Osteocyte (in vitro differentiated cells): ENCODE measurements around the gene DENND5B. TPM values are rescaled to one million over a fixed set of nuclear protein-coding genes. Genes with fewer than 3 reads are reported as not detected.
A peak's percentile ranks its signal among the peaks of the same experiment; 100 is the strongest.
"Not testable (repeated sequence)": the region's sequence is repeated elsewhere in the genome, so short reads cannot be mapped to it uniquely, and the experiment has no call there.

ENCODE experiments used
- DNase-seq: peaks from one replicate; pipeline ENCODE4 v3.0.0; 2021; ENCODE audit warnings: mixed read lengths; ENCODE audit not compliant: unreplicated experiment; ENCODE audit errors: extremely low spot score
- H3K27ac Mint-ChIP-seq: one replicate; pipeline ENCODE4 v1.8.0; 2021; ENCODE audit warnings: mild to moderate bottlenecking, mixed read lengths; ENCODE audit not compliant: unreplicated experiment
- H3K27me3 Mint-ChIP-seq: one replicate; pipeline ENCODE4 v1.8.0; 2021; ENCODE audit warnings: mixed read lengths; ENCODE audit not compliant: unreplicated experiment
- H3K36me3 Mint-ChIP-seq: one replicate; pipeline ENCODE4 v1.8.0; 2021; ENCODE audit warnings: mixed read lengths; ENCODE audit not compliant: unreplicated experiment
- H3K4me1 Mint-ChIP-seq: one replicate; pipeline ENCODE4 v1.8.0; 2021; ENCODE audit warnings: mixed read lengths; ENCODE audit not compliant: unreplicated experiment
- H3K4me3 Mint-ChIP-seq: one replicate; pipeline ENCODE4 v1.8.0; 2021; ENCODE audit warnings: mild to moderate bottlenecking, moderate library complexity, mixed read lengths; ENCODE audit not compliant: unreplicated experiment
- H3K9me3 Mint-ChIP-seq: one replicate; pipeline ENCODE4 v1.8.0; 2021; ENCODE audit warnings: mixed read lengths; ENCODE audit not compliant: unreplicated experiment
- CTCF ChIP-seq: fragments of 200-600 bp; sonication (generic); IDR thresholded peaks from 2 replicates; pipeline ENCODE4 v1.5.0; 2021; ENCODE audit warnings: antibody characterized with exemption, mild to moderate bottlenecking, moderate library complexity
- total RNA-seq: library from RNA; stranded (reverse); gene quantifications from 2 replicates; pipeline ENCODE4 v1.2.1, GENCODE V29; 2021

DENND5B gene
- total RNA-seq, 1 donor from 2014 or later = 17.8 TPM

GRCh38 chr12:31504625-31505222 is 86.2 kb downstream of the DENND5B start:
- H3K27ac Mint-ChIP-seq = no peak overlapping the region
- peaks cover 27% of the 10 kb centered on the region for H3K4me1 Mint-ChIP-seq
- H3K27me3 Mint-ChIP-seq = no peaks in the 10 kb centered on the region

GRCh38 chr12:31501014-31501413 is 89.9 kb downstream of the DENND5B start:
- peaks cover 24% of the 10 kb centered on the region for H3K4me1 Mint-ChIP-seq
- not testable (repeated sequence) for H3K4me3 Mint-ChIP-seq, H3K27ac Mint-ChIP-seq, H3K9me3 Mint-ChIP-seq, H3K27me3 Mint-ChIP-seq, H3K36me3 Mint-ChIP-seq, DNase-seq

More at GRCh38 chr12:31504625-31505222, 86.2 kb downstream of the DENND5B start:
- Mint-ChIP-seq H3K4me3 (no peak overlapping the region), H3K36me3 (no peaks in the 10 kb centered on the region), H3K9me3 (peaks cover 6% of the 10 kb centered on the region)
- TF ChIP-seq CTCF = no peak
- DNase-seq = no peak

GRCh38 chr12:31499567-31499966 is 91.4 kb downstream of the DENND5B start:
- DNase-seq = no peak
- no peaks in the 10 kb centered on the region for H3K27me3 Mint-ChIP-seq
- H3K9me3 Mint-ChIP-seq = peaks cover 2% of the 10 kb centered on the region
- H3K4me3 Mint-ChIP-seq = no peak overlapping the region
- TF ChIP-seq CTCF = no peak
- H3K36me3 Mint-ChIP-seq = peaks cover 4% of the 10 kb centered on the region
- peaks cover 30% of the 10 kb centered on the region for H3K4me1 Mint-ChIP-seq
- H3K27ac Mint-ChIP-seq = no peak overlapping the region

GRCh38 chr12:31498424-31498823 is 92.5 kb downstream of the DENND5B start:
- peak overlapping the region; percentile 42 for H3K27ac Mint-ChIP-seq
- H3K4me1 Mint-ChIP-seq = peaks cover 35% of the 10 kb centered on the region
- no peak for DNase-seq
- H3K36me3 Mint-ChIP-seq = peaks cover 7% of the 10 kb centered on the region
- H3K27me3 Mint-ChIP-seq = no peaks in the 10 kb centered on the region
- no peak overlapping the region for H3K4me3 Mint-ChIP-seq
- TF ChIP-seq CTCF = no peak
- no peaks in the 10 kb centered on the region for H3K9me3 Mint-ChIP-seq

- Mint-ChIP-seq H3K4me1 (peaks cover 57% of the 10 kb centered on the region), H3K36me3 (peaks cover 7% of the 10 kb centered on the region), H3K4me3 (no peak overlapping the region), H3K27ac (no peak overlapping the region), H3K9me3 (no peaks in the 10 kb centered on the region), H3K27me3 (no peaks in the 10 kb centered on the region)
- DNase-seq = no peak
- no peak for TF ChIP-seq CTCF
Observed at GRCh38 chr12:31496257-31496656, 94.7 kb downstream of the DENND5B start.
